ENCODE results near the gene OR6M1. TPM values are rescaled to one million over a fixed set of nuclear protein-coding genes. Genes with fewer than 3 reads are reported as not detected.

OR6M1 gene
- total and polyA plus RNA-seq, 2 donors (not counting 1 experiment from before 2014, with no cell fraction given) = not detected

- no peaks in the 10 kb centered on the region for H3K27me3 ChIP-seq (ENCODE audit: control insufficient read depth, insufficient read depth, low read length)
Observed at GRCh38 chr11:123838659-123839058, 32.5 kb upstream of the OR6M1 start.

GRCh38 chr11:123838199-123838598, 32.0 kb upstream of the OR6M1 start:
- Histone ChIP-seq H3K4me2 (ENCODE audit: extremely low read depth, insufficient read depth, low read length) (no peak overlapping the region), H2AFZ (ENCODE audit: low read length) (no peak overlapping the region), H3K36me3 (ENCODE audit: control insufficient read depth, insufficient read depth, low read length) (no peaks in the 10 kb centered on the region), H3K27me3 (ENCODE audit: control insufficient read depth, insufficient read depth, low read length) (no peaks in the 10 kb centered on the region), H3K4me1 (ENCODE audit: control insufficient read depth, extremely low read depth, insufficient read depth, low read length) (no peaks in the 10 kb centered on the region), H3K27ac (ENCODE audit: insufficient read depth, low read length) (no peak overlapping the region), H3K79me2 (ENCODE audit: control insufficient read depth, insufficient read depth, low read length) (no peaks in the 10 kb centered on the region), H4K20me1 (ENCODE audit: control insufficient read depth, extremely low read depth, insufficient read depth, low read length) (no peaks in the 10 kb centered on the region), H3K9me3 (ENCODE audit: control insufficient read depth, insufficient read depth, low read depth, low read length) (no peaks in the 10 kb centered on the region), H3K9ac (ENCODE audit: insufficient read depth, low read length) (no peak overlapping the region), H3K4me3 (replicated peaks in 1 of 4; ENCODE audit: control extremely low read depth in 1 of 4, insufficient read depth in 1 of 4, low read depth in 3 of 4, low read length in 4 of 4) (no peak overlapping the region)
- DNase-seq (ENCODE audit: low read depth in 2 of 2) = no peak
- TF ChIP-seq CTCF (conservative IDR thresholded peaks at IDR 0.05 in 1 of 2, IDR thresholded peaks at IDR 0.05 in 1 of 2; ENCODE audit: low read depth in 1 of 2, low read length in 2 of 2) = no peak
- TF ChIP-seq EZH2 (IDR thresholded peaks at IDR 0.05; ENCODE audit: low read length, missing control alignments) = no peak

More at GRCh38 chr11:123838659-123839058, 32.5 kb upstream of the OR6M1 start:
- no peak overlapping the region for H2AFZ ChIP-seq (ENCODE audit: low read length)
- H3K4me3 ChIP-seq (replicated peaks in 1 of 4; ENCODE audit: control extremely low read depth in 1 of 4, insufficient read depth in 1 of 4, low read depth in 3 of 4, low read length in 4 of 4) = no peak overlapping the region
- H3K4me2 ChIP-seq (ENCODE audit: extremely low read depth, insufficient read depth, low read length) = no peak overlapping the region
- H3K79me2 ChIP-seq (ENCODE audit: control insufficient read depth, insufficient read depth, low read length) = no peaks in the 10 kb centered on the region
- no peak for DNase-seq (ENCODE audit: low read depth in 2 of 2)
- no peak overlapping the region for H3K9ac ChIP-seq (ENCODE audit: insufficient read depth, low read length)
- H4K20me1 ChIP-seq (ENCODE audit: control insufficient read depth, extremely low read depth, insufficient read depth, low read length) = no peaks in the 10 kb centered on the region
- H3K27ac ChIP-seq (ENCODE audit: insufficient read depth, low read length) = no peak overlapping the region
- H3K36me3 ChIP-seq (ENCODE audit: control insufficient read depth, insufficient read depth, low read length) = no peaks in the 10 kb centered on the region
- no peaks in the 10 kb centered on the region for H3K4me1 ChIP-seq (ENCODE audit: control insufficient read depth, extremely low read depth, insufficient read depth, low read length)
- no peaks in the 10 kb centered on the region for H3K9me3 ChIP-seq (ENCODE audit: control insufficient read depth, insufficient read depth, low read depth, low read length)
- no peak for TF ChIP-seq EZH2 (IDR thresholded peaks at IDR 0.05; ENCODE audit: low read length, missing control alignments)
- no peak for TF ChIP-seq CTCF (conservative IDR thresholded peaks at IDR 0.05 in 1 of 2, IDR thresholded peaks at IDR 0.05 in 1 of 2; ENCODE audit: low read depth in 1 of 2, low read length in 2 of 2)

GRCh38 chr11:123833095-123833494, 26.9 kb upstream of the OR6M1 start:
- H3K9ac ChIP-seq (ENCODE audit: insufficient read depth, low read length) = no peak overlapping the region
- TF ChIP-seq EZH2 (IDR thresholded peaks at IDR 0.05; ENCODE audit: low read length, missing control alignments) = no peak
- TF ChIP-seq CTCF (conservative IDR thresholded peaks at IDR 0.05 in 1 of 2, IDR thresholded peaks at IDR 0.05 in 1 of 2; ENCODE audit: low read depth in 1 of 2, low read length in 2 of 2) = no peak
- no peaks in the 10 kb centered on the region for H3K36me3 ChIP-seq (ENCODE audit: control insufficient read depth, insufficient read depth, low read length)
- H3K27ac ChIP-seq (ENCODE audit: insufficient read depth, low read length) = no peak overlapping the region
- H3K79me2 ChIP-seq (ENCODE audit: control insufficient read depth, insufficient read depth, low read length) = no peaks in the 10 kb centered on the region
- H3K4me1 ChIP-seq (ENCODE audit: control insufficient read depth, extremely low read depth, insufficient read depth, low read length) = no peaks in the 10 kb centered on the region
- H2AFZ ChIP-seq (ENCODE audit: low read length) = no peak overlapping the region
- no peak overlapping the region for H3K4me2 ChIP-seq (ENCODE audit: extremely low read depth, insufficient read depth, low read length)
- no peak overlapping the region for H3K4me3 ChIP-seq (replicated peaks in 1 of 4; ENCODE audit: control extremely low read depth in 1 of 4, insufficient read depth in 1 of 4, low read depth in 3 of 4, low read length in 4 of 4)
- no peaks in the 10 kb centered on the region for H3K27me3 ChIP-seq (ENCODE audit: control insufficient read depth, insufficient read depth, low read length)
- H4K20me1 ChIP-seq (ENCODE audit: control insufficient read depth, extremely low read depth, insufficient read depth, low read length) = no peaks in the 10 kb centered on the region
- DNase-seq (ENCODE audit: low read depth in 2 of 2) = no peak
- no peaks in the 10 kb centered on the region for H3K9me3 ChIP-seq (ENCODE audit: control insufficient read depth, insufficient read depth, low read depth, low read length)
